ENCODE data around the gene MAPK8IP1. TPM values are rescaled to one million over a fixed set of nuclear protein-coding genes. Genes with fewer than 3 reads are reported as not detected.
A peak's percentile ranks its signal among the peaks of the same experiment; 100 is the strongest.

The MAPK8IP1 gene
- total and polyA plus RNA-seq, 2 experiments from 2014 or later: 5.9 to 39.4 TPM

- TF ChIP-seq EZH2 (IDR thresholded peaks at IDR 0.05; ENCODE audit: low read depth, unreplicated experiment): no peak
- TF ChIP-seq ZNF462 (CRISPR knock-in tag; IDR thresholded peaks at IDR 0.05): no peak
Observed at GRCh38 chr11:45899086-45899447, 13.6 kb downstream of the MAPK8IP1 start (continued).

- peak; percentile 68 for ATAC-seq
- peaks cover 15% of the 10 kb centered on the region for H3K36me3 Mint-ChIP-seq (ENCODE audit: low read depth)
- TF ChIP-seq ZNF331 (CRISPR knock-in tag; IDR thresholded peaks at IDR 0.05; ENCODE audit: low read depth) (no peak), CTCF (conservative IDR thresholded peaks at IDR 0.05; ENCODE audit: low read depth in 2 of 2) (0 out of 4 replicates have a peak, but pooled peaks of 1 of the 2 experiments have one; percentile 6), NANOG (IDR thresholded peaks at IDR 0.05; ENCODE audit: borderline replicate concordance) (no peak), ZNF462 (CRISPR knock-in tag; IDR thresholded peaks at IDR 0.05) (no peak)
Observed at GRCh38 chr11:45899448-45900174, 14.2 kb downstream of the MAPK8IP1 start.

More at GRCh38 chr11:45899448-45900174, 14.2 kb downstream of the MAPK8IP1 start:
- Mint-ChIP-seq H3K27ac (no peak overlapping the region), H3K9me3 (no peaks in the 10 kb centered on the region), H3K4me3 (peak overlapping the region; percentile 74), H3K4me1 (peaks cover 24% of the 10 kb centered on the region), H3K27me3 (ENCODE audit: insufficient read depth, low read depth, poor library complexity) (peaks cover 18% of the 10 kb centered on the region)
- Histone ChIP-seq H3K79me2 (replicated peaks; ENCODE audit: insufficient read depth) (no peaks in the 10 kb centered on the region; the same call in 1 of the 2 replicates), H4K20me1 (replicated peaks; ENCODE audit: insufficient read depth) (peaks cover 6% of the 10 kb centered on the region), H2AFZ (no peak overlapping the region), H3K4me2 (peak overlapping the region; percentile 99), H3K27me3 (ENCODE audit: insufficient read depth) (peaks cover 3% of the 10 kb centered on the region; the same call in 1 of the 2 replicates), H3K27ac (ENCODE audit: low read depth) (no peak overlapping the region), H3F3A (replicated peaks; ENCODE audit: low read depth) (0 out of 2 replicates have a peak, but pooled peaks cover 5% of the 10 kb centered on the region), H3K36me3 (ENCODE audit: insufficient read depth) (no peaks in the 10 kb centered on the region), H3K4me3 (peak overlapping the region; percentile 75), H3K9me2 (ENCODE audit: insufficient read depth) (no peaks in the 10 kb centered on the region), H3K4me1 (ENCODE audit: insufficient read depth) (peaks cover 21% of the 10 kb centered on the region)
- peak; percentile 97 for DNase-seq (ENCODE audit: low spot score)
